ENCODE results near the gene MYO5A. TPM values are rescaled to one million over a fixed set of nuclear protein-coding genes. Genes with fewer than 3 reads are reported as not detected.

The MYO5A gene
- polyA plus RNA-seq, 3 donors, result 6.9 to 33.5 (median 16.6) TPM

DNA sequence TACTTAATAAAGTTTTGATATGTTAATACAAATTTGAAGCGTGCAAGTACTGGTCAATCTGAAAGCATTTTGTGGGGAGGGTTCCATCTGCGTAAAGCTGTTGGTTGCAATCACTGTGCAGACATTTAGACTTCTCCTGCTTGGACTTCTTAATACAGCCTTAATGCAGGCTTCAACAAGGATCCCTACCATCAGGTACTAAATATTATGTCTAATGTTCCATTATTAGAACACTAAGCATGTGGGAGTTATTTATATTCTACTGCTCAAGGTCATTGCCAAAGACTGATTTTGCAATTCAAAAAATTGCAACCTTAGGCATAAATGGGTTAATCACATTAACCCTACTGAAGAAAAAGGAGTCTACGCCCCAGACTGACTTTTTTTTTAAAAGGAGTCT is 159.2 kb downstream of the MYO5A start:
- H3K4me1 Mint-ChIP-seq, result peaks cover 20% of the 10 kb centered on the region
- H3K36me3 ChIP-seq (replicated peaks in 1 of 2; ENCODE audit: control insufficient read depth in 1 of 2, insufficient read depth in 2 of 2, low read length in 2 of 2), result peaks cover 78 to 92% of the 10 kb centered on the region in 2 donors
- no peak overlapping the region for H3K27ac Mint-ChIP-seq
- H3K9me3 Mint-ChIP-seq, result peaks cover 0 to 1% (median 0%) of the 10 kb centered on the region in 7 donors
- no peaks in the 10 kb centered on the region for H4K20me1 ChIP-seq (ENCODE audit: insufficient read depth, low read length)
- WGBS (ENCODE audit: insufficient coverage), result no CpG with 5 or more reads among the region's 3 CpGs
- H3K9ac ChIP-seq (ENCODE audit: insufficient read depth, low read length, poor library complexity, severe bottlenecking), result no peak overlapping the region
- intact Hi-C loops (cut with micrococcal nuclease), result no loop called here
- TF ChIP-seq, protein P1, sequence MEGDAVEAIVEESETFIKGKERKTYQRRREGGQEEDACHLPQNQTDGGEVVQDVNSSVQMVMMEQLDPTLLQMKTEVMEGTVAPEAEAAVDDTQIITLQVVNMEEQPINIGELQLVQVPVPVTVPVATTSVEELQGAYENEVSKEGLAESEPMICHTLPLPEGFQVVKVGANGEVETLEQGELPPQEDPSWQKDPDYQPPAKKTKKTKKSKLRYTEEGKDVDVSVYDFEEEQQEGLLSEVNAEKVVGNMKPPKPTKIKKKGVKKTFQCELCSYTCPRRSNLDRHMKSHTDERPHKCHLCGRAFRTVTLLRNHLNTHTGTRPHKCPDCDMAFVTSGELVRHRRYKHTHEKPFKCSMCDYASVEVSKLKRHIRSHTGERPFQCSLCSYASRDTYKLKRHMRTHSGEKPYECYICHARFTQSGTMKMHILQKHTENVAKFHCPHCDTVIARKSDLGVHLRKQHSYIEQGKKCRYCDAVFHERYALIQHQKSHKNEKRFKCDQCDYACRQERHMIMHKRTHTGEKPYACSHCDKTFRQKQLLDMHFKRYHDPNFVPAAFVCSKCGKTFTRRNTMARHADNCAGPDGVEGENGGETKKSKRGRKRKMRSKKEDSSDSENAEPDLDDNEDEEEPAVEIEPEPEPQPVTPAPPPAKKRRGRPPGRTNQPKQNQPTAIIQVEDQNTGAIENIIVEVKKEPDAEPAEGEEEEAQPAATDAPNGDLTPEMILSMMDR (IDR thresholded peaks at IDR 0.05), result no peak
- peak overlapping the region in 1 of 2 donors; percentile 81 for H3K27ac ChIP-seq (ENCODE audit: low read depth in 1 of 2, low read length in 2 of 2)
- no peaks in the 10 kb centered on the region for H3K27me3 Mint-ChIP-seq (ENCODE audit: low read depth in 3 of 3)
- H2AFZ ChIP-seq (ENCODE audit: insufficient read depth, low read depth, low read length, poor library complexity, severe bottlenecking), result no peak overlapping the region
- no peak overlapping the region for H3K4me3 Mint-ChIP-seq
- no peaks in the 10 kb centered on the region for H3K79me2 ChIP-seq (ENCODE audit: insufficient read depth, low read length)
- H3K4me1 ChIP-seq (ENCODE audit: control insufficient read depth in 1 of 2, insufficient read depth in 2 of 2, low read length in 2 of 2), result peaks cover 18 to 21% of the 10 kb centered on the region in 2 donors
- H3K4me2 ChIP-seq (replicated peaks; ENCODE audit: extremely low read depth, low read length, poor library complexity, severe bottlenecking), result peak overlapping the region; percentile 63
- DNase-seq, result no peak
- H3K4me3 ChIP-seq (replicated peaks in 1 of 3; ENCODE audit: low read depth in 2 of 3, low read length in 3 of 3), result peak overlapping the region in 1 of 3 experiments; percentile 53
- H3K9me3 ChIP-seq (replicated peaks in 1 of 2; ENCODE audit: control insufficient read depth in 1 of 2, insufficient read depth in 1 of 2, low read length in 2 of 2), result no peaks in the 10 kb centered on the region
- H3K27me3 ChIP-seq (ENCODE audit: control insufficient read depth in 2 of 2, insufficient read depth in 2 of 2, low read length in 2 of 2), result no peaks in the 10 kb centered on the region
- H3K36me3 Mint-ChIP-seq, result peaks cover 84 to 87% of the 10 kb centered on the region in 2 donors

DNA sequence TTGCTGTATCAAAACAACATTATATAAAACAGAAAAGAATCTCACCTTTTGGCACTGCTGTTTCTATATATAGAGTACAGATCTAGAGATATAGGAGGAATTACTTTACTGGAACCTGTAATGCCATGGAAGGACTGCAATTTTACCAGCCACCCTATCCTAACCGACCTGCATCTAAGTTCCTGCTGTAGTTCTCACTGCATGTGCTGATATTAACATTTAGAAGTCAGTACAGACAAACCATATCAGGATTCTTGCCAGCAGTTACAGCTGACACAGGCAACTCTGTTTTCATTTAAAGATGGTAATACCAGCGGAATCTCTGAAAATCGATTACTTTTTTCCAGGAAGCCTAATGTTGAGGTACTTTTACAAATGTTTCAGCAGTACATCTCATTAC is 159.7 kb downstream of the MYO5A start:
- no peak overlapping the region for H3K4me2 ChIP-seq (replicated peaks; ENCODE audit: extremely low read depth, low read length, poor library complexity, severe bottlenecking)
- H3K9ac ChIP-seq (ENCODE audit: insufficient read depth, low read length, poor library complexity, severe bottlenecking), result no peak overlapping the region
- Mint-ChIP-seq H3K4me3 (no peak overlapping the region), H3K4me1 (peaks cover 20% of the 10 kb centered on the region), H3K36me3 (peaks cover 83 to 87% of the 10 kb centered on the region in 2 donors), H3K9me3 (no peaks in the 10 kb centered on the region), H3K27ac (no peak overlapping the region), H3K27me3 (ENCODE audit: low read depth in 3 of 3) (no peaks in the 10 kb centered on the region)
- H3K9me3 ChIP-seq (replicated peaks in 1 of 2; ENCODE audit: control insufficient read depth in 1 of 2, insufficient read depth in 1 of 2, low read length in 2 of 2), result no peaks in the 10 kb centered on the region
- peaks cover 78 to 92% of the 10 kb centered on the region in 2 donors for H3K36me3 ChIP-seq (replicated peaks in 1 of 2; ENCODE audit: control insufficient read depth in 1 of 2, insufficient read depth in 2 of 2, low read length in 2 of 2)
- H3K79me2 ChIP-seq (ENCODE audit: insufficient read depth, low read length), result no peaks in the 10 kb centered on the region
- TF ChIP-seq, protein P1 (IDR thresholded peaks at IDR 0.05), result no peak
- no CpG with 5 or more reads among the region's 3 CpGs for WGBS (ENCODE audit: insufficient coverage)
- no peaks in the 10 kb centered on the region for H4K20me1 ChIP-seq (ENCODE audit: insufficient read depth, low read length)
- no peaks in the 10 kb centered on the region for H3K27me3 ChIP-seq (ENCODE audit: control insufficient read depth in 2 of 2, insufficient read depth in 2 of 2, low read length in 2 of 2)
- no peak for DNase-seq
- H3K4me1 ChIP-seq (ENCODE audit: control insufficient read depth in 1 of 2, insufficient read depth in 2 of 2, low read length in 2 of 2), result peaks cover 18 to 21% of the 10 kb centered on the region in 2 donors
- no peak overlapping the region for H3K4me3 ChIP-seq (replicated peaks in 1 of 3; ENCODE audit: low read depth in 2 of 3, low read length in 3 of 3)
- no peak overlapping the region for H2AFZ ChIP-seq (ENCODE audit: insufficient read depth, low read depth, low read length, poor library complexity, severe bottlenecking)
- peak overlapping the region in 1 of 2 donors; percentile 81 for H3K27ac ChIP-seq (ENCODE audit: low read depth in 1 of 2, low read length in 2 of 2)
- intact Hi-C loops (cut with micrococcal nuclease), result no loop called here
